ENCODE measurements around the gene DRD2. TPM values are rescaled to one million over a fixed set of nuclear protein-coding genes. Genes with fewer than 3 reads are reported as not detected.
"Not testable (repeated sequence)": the region's sequence is repeated elsewhere in the genome, so short reads cannot be mapped to it uniquely, and the experiment has no call there.

DRD2 gene
- polyA plus RNA-seq: under 1 TPM in 2 of 3 donors, not detected in 1; 0.07 to 0.15 TPM

GRCh38 chr11:113475160-113475761, at the start of gene DRD2:
DRD2 (minus strand) TSS chr11:113475398; CDS start chr11:113424651, 50,747 bp downstream.
- no peak within 1 kb of the TSS for H3K27ac ChIP-seq (ENCODE audit: low read depth, low read length)
- WGBS, 3 donors: 2 to 3% (median 2%) methylated on average over 31 to 65 of the region's 65 CpGs

GRCh38 chr11:113523906-113524305, 48.7 kb upstream of the DRD2 start:
- not testable (repeated sequence) for H3K27ac ChIP-seq (ENCODE audit: low read depth, low read length)
- WGBS, 3 donors: 91 to 94% (median 92%) methylated on average over 18 to 24 of the region's 24 CpGs

GRCh38 chr11:113521737-113522517, 46.7 kb upstream of the DRD2 start:
- H3K27ac ChIP-seq (ENCODE audit: low read depth, low read length): no peak overlapping the region
- WGBS, 3 donors: 31 to 56% (median 47%) methylated on average over 3 of the region's 3 CpGs

- 41 to 54% (median 53%) methylated on average over 4 of the region's 4 CpGs for WGBS, 3 donors
- H3K27ac ChIP-seq (ENCODE audit: low read depth, low read length): no peak overlapping the region
These were observed 44.9 kb upstream of the DRD2 start for GRCh38 chr11:113519989-113520613.

GRCh38 chr11:113518716-113519495, 43.7 kb upstream of the DRD2 start:
- no peak overlapping the region for H3K27ac ChIP-seq (ENCODE audit: low read depth, low read length)
- WGBS, 3 donors: 56 to 64% (median 60%) methylated on average over 5 of the region's 5 CpGs

GRCh38 chr11:113517361-113517760, 42.2 kb upstream of the DRD2 start:
- H3K27ac ChIP-seq (ENCODE audit: low read depth, low read length): no peak overlapping the region
- 89 to 94% (median 92%) methylated on average over 6 of the region's 6 CpGs for WGBS, 3 donors

GRCh38 chr11:113514856-113515255, 39.7 kb upstream of the DRD2 start:
- H3K27ac ChIP-seq (ENCODE audit: low read depth, low read length): no peak overlapping the region
- WGBS, 3 donors: 65 to 82% (median 74%) methylated on average over 2 of the region's 2 CpGs

- no peak overlapping the region for H3K27ac ChIP-seq (ENCODE audit: low read depth, low read length)
These were observed 32.1 kb upstream of the DRD2 start for GRCh38 chr11:113507341-113507740.

GRCh38 chr11:113506893-113507292, 31.7 kb upstream of the DRD2 start:
- no peak overlapping the region for H3K27ac ChIP-seq (ENCODE audit: low read depth, low read length)
- 74 to 98% (median 77%) methylated on average over 1 of the region's 1 CpG for WGBS, 3 donors

GRCh38 chr11:113506461-113506860, 31.3 kb upstream of the DRD2 start:
- H3K27ac ChIP-seq (ENCODE audit: low read depth, low read length): no peak overlapping the region
- WGBS, 3 donors: 64 to 72% (median 72%) methylated on average over 6 of the region's 6 CpGs

GRCh38 chr11:113505541-113506375, 30.6 kb upstream of the DRD2 start:
- 25 to 53% (median 47%) methylated on average over 12 of the region's 12 CpGs for WGBS, 3 donors
- H3K27ac ChIP-seq (ENCODE audit: low read depth, low read length): no peak overlapping the region

GRCh38 chr11:113505046-113505445, 29.8 kb upstream of the DRD2 start:
- WGBS, 3 donors: 52 to 86% (median 70%) methylated on average over 3 of the region's 3 CpGs
- H3K27ac ChIP-seq (ENCODE audit: low read depth, low read length): no peak overlapping the region

GRCh38 chr11:113504586-113504985, 29.4 kb upstream of the DRD2 start:
- H3K27ac ChIP-seq (ENCODE audit: low read depth, low read length): no peak overlapping the region
- 50 to 67% (median 56%) methylated on average over 4 of the region's 4 CpGs for WGBS, 3 donors

GRCh38 chr11:113504071-113504470, 28.9 kb upstream of the DRD2 start:
- 64 to 87% (median 70%) methylated on average over 3 of the region's 3 CpGs for WGBS, 3 donors
- H3K27ac ChIP-seq (ENCODE audit: low read depth, low read length): no peak overlapping the region

- H3K27ac ChIP-seq (ENCODE audit: low read depth, low read length): no peak overlapping the region
- 49 to 92% (median 75%) methylated on average over 4 of the region's 4 CpGs for WGBS, 3 donors
These were observed 22.1 kb upstream of the DRD2 start for GRCh38 chr11:113497066-113497910.

- no peak overlapping the region for H3K27ac ChIP-seq (ENCODE audit: low read depth, low read length)
- 66 to 80% (median 67%) methylated on average over 3 of the region's 3 CpGs for WGBS, 3 donors
These were observed 20.9 kb upstream of the DRD2 start for GRCh38 chr11:113496026-113496651.

- no peak overlapping the region for H3K27ac ChIP-seq (ENCODE audit: low read depth, low read length)
- WGBS, 3 donors: 64 to 85% (median 76%) methylated on average over 6 of the region's 6 CpGs
These were observed 18.8 kb upstream of the DRD2 start for GRCh38 chr11:113494021-113494420.
